Natural killer cell (primary cell): Measurements from ENCODE around the gene POC1B. TPM values are rescaled to one million over a fixed set of nuclear protein-coding genes. Genes with fewer than 3 reads are reported as not detected.

Experiments
- ATAC-seq, 3 donors: fragments of 150-1000 bp in 2 of 3; fragments of 200-7000 bp in 1 of 3; cut with Tn5 transposase; 1 replicate in 1 of 3; 2 replicates in 2 of 3; pipeline ENCODE4 v1.10.0; 2021; ENCODE audit warnings: mild to moderate bottlenecking in 2 of 3, moderate library complexity in 2 of 3
- DNase-seq, 2 donors: peaks; one replicate each; pipeline versions ENCODE4 v3.0.0 to v3.0.0-alpha.2; 2013 to 2021; ENCODE audit warnings: mixed read lengths in 1 of 2
- H3K27ac ChIP-seq: one replicate; pipeline ENCODE4 v1.5.1; 2013; ENCODE audit warnings: mild to moderate bottlenecking, low read length
- H3K27me3 ChIP-seq: one replicate; pipeline ENCODE4 v1.6.1; 2013; ENCODE audit warnings: low read length; ENCODE audit not compliant: control insufficient read depth, insufficient read depth
- H3K36me3 ChIP-seq: one replicate; pipeline ENCODE4 v1.6.1; 2013; ENCODE audit warnings: low read length; ENCODE audit not compliant: control insufficient read depth, insufficient read depth
- H3K4me1 ChIP-seq: one replicate; pipeline ENCODE4 v1.6.1; 2013; ENCODE audit warnings: low read length; ENCODE audit not compliant: control insufficient read depth, insufficient read depth
- H3K4me3 ChIP-seq: one replicate; pipeline ENCODE4 v1.5.1; 2013; ENCODE audit warnings: low read length
- H3K9me3 ChIP-seq: one replicate; pipeline ENCODE4 v1.6.1; 2013; ENCODE audit warnings: low read length; ENCODE audit not compliant: control insufficient read depth, insufficient read depth
- H3K27ac Mint-ChIP-seq, 2 donors: one replicate each; pipeline ENCODE4 v1.8.0; 2022; ENCODE audit warnings: mild to moderate bottlenecking in 2 of 2, mixed read lengths in 2 of 2, moderate library complexity in 1 of 2
- H3K27me3 Mint-ChIP-seq, 2 donors: one replicate each; pipeline ENCODE4 v1.8.0; 2022; ENCODE audit warnings: low read depth in 2 of 2, mixed read lengths in 2 of 2
- H3K36me3 Mint-ChIP-seq: one replicate; pipeline ENCODE4 v1.8.0; 2022; ENCODE audit warnings: mixed read lengths
- H3K4me1 Mint-ChIP-seq, 2 donors: one replicate each; pipeline ENCODE4 v1.8.0; 2022; ENCODE audit warnings: mixed read lengths in 2 of 2
- H3K4me3 Mint-ChIP-seq: one replicate; pipeline ENCODE4 v1.8.0; 2022; ENCODE audit warnings: mild to moderate bottlenecking, moderate library complexity, mixed read lengths
- H3K9me3 Mint-ChIP-seq, 2 donors: one replicate each; pipeline ENCODE4 v1.8.0; 2022; ENCODE audit warnings: mixed read lengths in 2 of 2
- WGBS: methylation state at CpG from one replicate; pipeline ENCODE4 v1.1.7; 2013; ENCODE audit warnings: missing lambda C conversion rate; ENCODE audit not compliant: insufficient coverage; 5-methylcytosine and 5-hydroxymethylcytosine counted together
- intact Hi-C: fragments of 100-400 bp; cut with micrococcal nuclease; formaldehyde crosslinking; loops from one replicate; pipeline ENCODE4 v1.14.2; 2022
- total RNA-seq, 4 donors: library from RNA; stranded (reverse); fragments of 120-200 nt in 1 of 4; gene quantifications; one replicate each; pipeline versions ENCODE4 v1.2.3 to v1.2.4, GENCODE V29; 2013 to 2022
- TF ChIP-seq, protein P1 (sequence below): fragments of 200-600 bp; IDR thresholded peaks from one replicate; pipeline ENCODE4 v1.8.0; 2022; ENCODE audit warnings: antibody characterized with exemption

POC1B gene
- total RNA-seq, 3 donors from 2014 or later (not counting 1 experiment from before 2014, with no cell fraction given), result 29.8 to 40.9 (median 38.0) TPM

DNA sequence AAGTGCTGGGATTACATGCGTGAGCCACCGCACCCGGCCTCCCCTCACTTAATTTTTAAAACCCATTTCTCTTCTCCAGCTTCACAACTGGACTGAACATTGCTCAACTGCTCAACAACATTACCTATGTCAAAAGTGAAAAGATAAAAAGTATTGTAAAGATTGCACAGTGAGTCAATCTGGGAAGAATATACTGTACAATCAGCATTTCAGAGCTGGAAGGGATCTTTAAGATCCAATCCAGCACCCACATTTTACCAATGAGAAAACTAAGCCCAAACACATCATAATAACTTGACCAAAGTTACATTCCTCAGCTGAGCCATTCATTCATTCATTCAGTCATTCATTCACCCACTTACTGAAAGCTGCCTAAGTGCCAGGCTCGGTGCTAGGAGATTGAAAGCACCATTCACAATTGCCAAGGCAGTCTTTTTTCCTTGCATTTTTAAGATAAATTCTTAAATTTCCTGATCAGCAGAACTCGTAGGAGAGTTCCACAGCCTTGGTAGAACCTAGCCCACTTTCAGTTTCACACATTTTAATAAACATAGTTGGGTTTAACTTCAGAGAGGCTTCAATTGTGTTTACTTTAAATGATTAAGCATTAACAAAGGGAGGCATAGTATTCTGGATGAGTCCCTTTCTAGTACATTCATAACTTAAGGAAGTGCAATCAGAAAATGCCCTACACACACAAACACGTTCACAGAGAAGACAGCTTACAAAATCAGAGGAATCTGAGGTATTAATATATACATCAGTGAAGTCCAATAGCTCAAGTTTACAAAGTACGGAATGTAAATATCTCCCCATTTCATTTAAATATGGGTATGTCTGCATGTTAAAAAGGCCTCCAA, 4.3 kb downstream of the POC1B start:
- intact Hi-C loops, result no loop called here
- Mint-ChIP-seq H3K9me3 (no peaks in the 10 kb centered on the region), H3K4me1 (peaks cover 46 to 48% of the 10 kb centered on the region in 2 donors), H3K27ac (peak overlapping the region; percentile 79 to 93), H3K36me3 (no peaks in the 10 kb centered on the region), H3K27me3 (no peaks in the 10 kb centered on the region), H3K4me3 (peak overlapping the region; percentile 77)
- Histone ChIP-seq H3K9me3 (no peaks in the 10 kb centered on the region), H3K4me1 (peaks cover 25% of the 10 kb centered on the region), H3K4me3 (no peak overlapping the region), H3K27me3 (no peaks in the 10 kb centered on the region), H3K27ac (no peak overlapping the region), H3K36me3 (peaks cover 8% of the 10 kb centered on the region)
- ATAC-seq (no peak), DNase-seq (no peak)
- 86% methylated on average over 4 of the region's 7 CpGs for WGBS
- TF ChIP-seq, protein P1, sequence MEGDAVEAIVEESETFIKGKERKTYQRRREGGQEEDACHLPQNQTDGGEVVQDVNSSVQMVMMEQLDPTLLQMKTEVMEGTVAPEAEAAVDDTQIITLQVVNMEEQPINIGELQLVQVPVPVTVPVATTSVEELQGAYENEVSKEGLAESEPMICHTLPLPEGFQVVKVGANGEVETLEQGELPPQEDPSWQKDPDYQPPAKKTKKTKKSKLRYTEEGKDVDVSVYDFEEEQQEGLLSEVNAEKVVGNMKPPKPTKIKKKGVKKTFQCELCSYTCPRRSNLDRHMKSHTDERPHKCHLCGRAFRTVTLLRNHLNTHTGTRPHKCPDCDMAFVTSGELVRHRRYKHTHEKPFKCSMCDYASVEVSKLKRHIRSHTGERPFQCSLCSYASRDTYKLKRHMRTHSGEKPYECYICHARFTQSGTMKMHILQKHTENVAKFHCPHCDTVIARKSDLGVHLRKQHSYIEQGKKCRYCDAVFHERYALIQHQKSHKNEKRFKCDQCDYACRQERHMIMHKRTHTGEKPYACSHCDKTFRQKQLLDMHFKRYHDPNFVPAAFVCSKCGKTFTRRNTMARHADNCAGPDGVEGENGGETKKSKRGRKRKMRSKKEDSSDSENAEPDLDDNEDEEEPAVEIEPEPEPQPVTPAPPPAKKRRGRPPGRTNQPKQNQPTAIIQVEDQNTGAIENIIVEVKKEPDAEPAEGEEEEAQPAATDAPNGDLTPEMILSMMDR, result no peak

DNA sequence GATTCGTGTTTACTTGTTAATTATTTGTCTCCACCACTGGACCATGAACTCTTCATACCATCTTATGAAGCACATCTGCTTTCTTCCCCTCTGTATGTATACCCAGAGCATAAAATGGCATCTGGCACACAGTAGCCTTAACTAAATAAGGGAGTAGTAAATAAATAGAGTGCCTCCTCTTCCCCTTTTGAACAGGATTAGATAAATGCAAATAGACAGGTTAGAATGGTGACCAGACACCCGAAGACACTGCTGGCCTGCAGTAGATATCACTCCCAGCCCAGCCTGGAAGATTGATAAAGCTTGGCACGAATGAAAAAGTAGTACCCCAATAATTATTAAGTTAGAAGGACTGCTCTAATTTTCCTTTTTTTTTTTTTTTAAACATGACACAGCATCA, 8.1 kb downstream of the POC1B start:
- Mint-ChIP-seq H3K27me3 (no peaks in the 10 kb centered on the region), H3K4me1 (peaks cover 21% of the 10 kb centered on the region in 2 donors), H3K4me3 (no peak overlapping the region), H3K27ac (no peak overlapping the region), H3K9me3 (no peaks in the 10 kb centered on the region), H3K36me3 (no peaks in the 10 kb centered on the region)
- H3K36me3 ChIP-seq, result peaks cover 5% of the 10 kb centered on the region
- ATAC-seq (no peak), DNase-seq (no peak)
- H3K4me1 ChIP-seq, result peaks cover 19% of the 10 kb centered on the region
- 100% methylated on average over 2 of the region's 3 CpGs for WGBS
- no peaks in the 10 kb centered on the region for H3K9me3 ChIP-seq
- intact Hi-C loops, result no loop called here
- H3K27me3 ChIP-seq, result no peaks in the 10 kb centered on the region
- TF ChIP-seq, protein P1, result no peak
- H3K27ac ChIP-seq, result no peak overlapping the region
- no peak overlapping the region for H3K4me3 ChIP-seq

DNA sequence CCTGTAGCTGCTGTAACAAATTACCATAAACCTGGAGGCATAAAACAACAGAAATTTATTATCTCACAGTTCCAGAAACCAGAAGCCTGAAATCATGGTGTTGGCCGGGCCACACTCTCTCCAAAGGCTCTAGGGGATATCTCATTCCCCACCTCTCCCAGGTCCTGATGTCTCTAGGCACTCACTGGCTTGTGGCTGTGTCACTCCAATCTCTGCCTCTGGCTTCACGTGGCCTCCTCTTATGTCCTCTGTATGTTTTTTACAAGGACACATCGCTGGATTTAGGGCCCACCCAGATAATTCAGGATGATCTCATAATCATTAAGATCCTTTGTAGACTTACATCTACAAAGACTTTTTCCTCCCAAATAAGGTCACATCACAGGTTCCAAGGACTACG, 9.2 kb downstream of the POC1B start:
- Histone ChIP-seq H3K27me3 (no peaks in the 10 kb centered on the region), H3K9me3 (no peaks in the 10 kb centered on the region), H3K36me3 (peaks cover 3% of the 10 kb centered on the region), H3K4me3 (no peak overlapping the region), H3K4me1 (peaks cover 15% of the 10 kb centered on the region), H3K27ac (no peak overlapping the region)
- WGBS, result 72% methylated on average over 4 of the region's 4 CpGs
- DNase-seq, result no peak
- H3K9me3 Mint-ChIP-seq, result no peaks in the 10 kb centered on the region
- intact Hi-C loops, result no loop called here
- H3K27ac Mint-ChIP-seq, result no peak overlapping the region
- H3K36me3 Mint-ChIP-seq, result no peaks in the 10 kb centered on the region
- no peak overlapping the region for H3K4me3 Mint-ChIP-seq
- no peak for ATAC-seq
- no peaks in the 10 kb centered on the region for H3K27me3 Mint-ChIP-seq
- peaks cover 13% of the 10 kb centered on the region in 2 donors for H3K4me1 Mint-ChIP-seq
- TF ChIP-seq, protein P1, result no peak
